Stimulated activated CD4-positive, alpha-beta T cell treated with anti-CD3 and anti-CD28 coated beads, Interleukin-4, amount 100 ng/mL, for 48 hours (primary cell): ENCODE data around the gene FKBP8.

Source experiments
- DNase-seq, 2 donors: peaks; one replicate each; pipeline ENCODE4 v3.0.0-alpha.2; 2020; ENCODE audit warnings: low read depth in 2 of 2

The FKBP8 gene

DNA sequence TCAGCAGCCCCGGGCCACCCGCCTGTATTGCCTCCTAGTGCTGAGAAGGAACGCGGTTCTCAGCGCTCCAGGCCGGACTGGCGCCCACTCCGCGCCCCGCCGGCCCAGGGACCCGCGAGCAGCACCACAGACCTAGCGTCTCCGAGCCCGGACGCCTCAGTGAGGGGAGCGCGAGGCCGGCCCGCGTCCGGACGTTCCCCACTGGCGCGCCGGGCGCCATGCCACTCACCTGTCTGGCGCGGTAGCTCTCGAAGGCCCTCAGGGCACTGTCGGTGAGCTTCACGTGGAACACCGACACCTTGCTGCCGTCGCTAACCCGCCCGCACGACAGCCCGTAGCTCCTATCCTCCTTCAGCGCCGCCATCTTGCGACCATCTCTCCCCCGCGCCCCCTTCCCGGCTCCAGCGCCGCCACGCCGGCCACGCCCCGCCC is 21.7 kb downstream of the FKBP8 start, which contains the start of gene ELL:
ELL (minus strand) TSS at position 379 of the 432 bp plus-strand sequence; CDS start at position 364, 15 bp downstream.
- no peak for DNase-seq

GRCh38 chr19:18520848-18521691 is 22.3 kb downstream of the FKBP8 start:
- no peak for DNase-seq

- DNase-seq, result peak in 1 of 2 donors; percentile 55
These were observed 23.2 kb downstream of the FKBP8 start for GRCh38 chr19:18519962-18520847.

DNA sequence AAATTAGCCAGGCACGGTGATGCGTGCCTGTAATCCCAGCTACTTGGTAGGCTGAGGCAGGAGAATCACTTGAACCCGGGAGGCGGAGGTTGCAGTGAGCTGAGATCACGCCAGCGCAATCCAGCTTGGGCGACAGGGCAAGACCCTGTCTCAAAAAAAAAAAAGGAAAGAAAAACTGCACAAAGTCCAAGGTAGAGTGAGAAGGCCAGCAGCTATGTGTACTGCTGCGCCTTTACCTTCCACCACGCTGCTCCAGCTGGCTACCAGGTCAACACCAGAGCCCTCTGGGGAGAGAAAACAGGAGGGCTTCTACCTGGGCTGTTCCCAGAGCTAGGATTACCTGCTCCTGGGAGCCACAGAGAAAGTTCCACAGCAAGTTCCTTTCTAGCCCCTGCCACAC is 24.7 kb downstream of the FKBP8 start:
- no peak for DNase-seq

- no peak for DNase-seq
These were observed 25.8 kb downstream of the FKBP8 start for GRCh38 chr19:18517606-18518005.

GRCh38 chr19:18515959-18516358 is 27.4 kb downstream of the FKBP8 start:
- DNase-seq, result no peak

GRCh38 chr19:18514800-18515682 is 28.3 kb downstream of the FKBP8 start:
- no peak for DNase-seq

- no peak for DNase-seq
These were observed 29.5 kb downstream of the FKBP8 start for GRCh38 chr19:18513868-18514267.

- no peak for DNase-seq
These were observed 33.2 kb downstream of the FKBP8 start for GRCh38 chr19:18510216-18510615.

DNA sequence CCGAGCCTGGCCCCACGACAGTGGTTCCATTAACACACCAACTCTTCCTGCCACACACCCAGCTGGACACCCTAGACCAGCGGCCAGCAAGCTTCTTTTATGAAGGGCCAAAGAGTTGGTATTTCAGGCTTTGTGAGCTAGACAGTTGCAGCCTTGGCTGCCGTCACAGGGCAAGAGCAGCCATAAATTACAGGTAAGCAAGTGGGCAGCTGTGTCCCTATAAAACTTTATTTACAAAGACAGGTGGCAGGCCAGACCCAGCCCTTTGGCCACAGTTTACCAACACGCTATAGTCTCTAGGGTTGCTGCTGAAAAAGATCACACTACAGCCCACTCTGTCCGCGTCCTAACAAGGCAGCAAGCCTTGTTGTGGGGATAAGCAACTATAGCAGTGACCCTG is 34.8 kb downstream of the FKBP8 start:
- no peak for DNase-seq

- DNase-seq, result no peak
These were observed 35.5 kb downstream of the FKBP8 start for GRCh38 chr19:18507727-18508440.

- DNase-seq, result no peak
These were observed 36.2 kb downstream of the FKBP8 start for GRCh38 chr19:18507021-18507726.

GRCh38 chr19:18506101-18506930 is 37.1 kb downstream of the FKBP8 start:
- DNase-seq, result no peak

- DNase-seq, result peak in 1 of 2 donors; percentile 30
These were observed 38.3 kb downstream of the FKBP8 start for GRCh38 chr19:18504886-18505610.

DNA sequence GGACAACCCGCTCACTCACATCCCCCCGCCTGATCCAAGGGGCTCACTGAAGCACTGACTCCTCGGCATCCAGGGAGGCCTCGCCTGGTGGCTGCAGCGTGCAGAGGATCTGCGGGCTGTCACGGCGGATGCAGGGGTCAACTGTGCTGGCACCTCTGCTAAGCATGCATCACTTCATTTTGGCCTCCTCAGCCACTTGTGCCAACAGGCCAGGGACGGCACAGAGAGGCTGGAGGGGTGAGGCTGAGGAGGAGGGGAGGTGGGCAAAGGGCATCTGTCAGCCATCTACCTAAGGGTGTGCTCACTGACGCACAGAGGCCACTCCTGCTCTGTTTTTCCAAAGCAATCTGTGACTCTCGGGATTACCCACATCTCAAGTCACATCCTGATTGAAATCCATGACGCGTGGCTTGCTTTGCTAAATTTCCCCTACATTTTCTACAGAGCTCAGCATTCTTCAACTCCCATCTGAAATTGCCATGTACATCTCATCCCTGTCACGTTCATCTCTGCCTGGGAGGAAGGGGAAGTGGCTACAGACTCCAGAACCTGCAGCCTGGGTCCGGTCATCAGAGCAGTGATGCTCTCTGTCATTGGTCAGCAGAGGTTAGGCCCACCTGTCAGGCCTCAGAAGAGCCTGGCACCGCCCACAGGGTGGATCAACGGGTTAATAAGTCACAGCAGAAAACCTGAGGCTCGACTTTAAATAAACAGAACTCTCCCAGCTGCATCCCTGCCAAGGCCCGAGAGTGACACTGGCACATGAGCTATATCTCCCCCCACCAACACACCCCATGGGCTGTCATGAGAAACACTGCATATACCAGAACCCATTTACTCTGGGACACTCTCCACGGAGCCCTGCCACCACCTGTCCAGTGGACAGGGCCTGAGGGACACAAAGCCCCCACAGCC is 39.1 kb downstream of the FKBP8 start:
- DNase-seq, result no peak

DNA sequence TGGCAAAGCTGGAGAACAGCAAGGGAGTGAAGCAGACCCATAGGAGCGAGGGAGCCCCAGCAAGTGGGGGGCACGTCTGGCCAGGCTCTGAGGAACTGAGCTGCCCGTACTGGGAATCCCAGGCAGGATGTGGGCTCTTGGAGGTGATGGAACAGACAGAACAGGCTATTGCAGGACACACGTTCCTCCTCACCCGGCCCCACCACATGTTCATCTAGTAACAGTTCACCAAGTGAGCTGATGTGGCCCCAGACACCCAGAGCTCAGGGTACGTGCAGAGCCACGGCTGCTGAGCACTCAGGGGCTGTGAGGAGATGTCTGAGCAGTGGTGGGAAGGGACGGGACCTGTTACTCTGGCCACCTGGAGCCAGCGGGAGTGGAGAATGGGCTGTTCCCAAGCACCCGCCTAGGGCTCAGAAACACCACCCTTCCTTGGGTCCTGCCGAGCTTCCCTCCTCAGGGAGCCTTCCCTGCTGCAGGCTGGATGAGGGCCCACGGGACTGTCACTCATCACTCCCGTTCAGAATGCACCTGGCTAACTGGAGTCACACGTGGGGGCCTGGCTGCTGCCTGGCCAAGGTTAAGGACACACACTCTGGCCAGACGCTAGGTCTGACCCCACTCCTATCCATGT is 39.9 kb downstream of the FKBP8 start:
- DNase-seq, result no peak

- DNase-seq, result no peak
These were observed 40.6 kb downstream of the FKBP8 start for GRCh38 chr19:18502638-18503294.
